ENCODE results near the gene SASH1.

GRCh38 chr6:148593813-148594170, 251.2 kb downstream of the SASH1 start:
- TF ChIP-seq GFI1B (tag by site-specific recombination; IDR thresholded peaks at IDR 0.05) (no peak), SP2 (tag by site-specific recombination; IDR thresholded peaks at IDR 0.05) (no peak), ZNF341 (tag by site-specific recombination; IDR thresholded peaks at IDR 0.05; ENCODE audit: low read depth) (no peak), ZBTB44 (tag by site-specific recombination; IDR thresholded peaks at IDR 0.05) (no peak), ZNF121 (tag by site-specific recombination; IDR thresholded peaks at IDR 0.05) (no peak), TCF7L2 (IDR thresholded peaks at IDR 0.05; ENCODE audit: borderline replicate concordance, low read depth, low read length) (no peak)
- TF ChIP-seq, protein P1, sequence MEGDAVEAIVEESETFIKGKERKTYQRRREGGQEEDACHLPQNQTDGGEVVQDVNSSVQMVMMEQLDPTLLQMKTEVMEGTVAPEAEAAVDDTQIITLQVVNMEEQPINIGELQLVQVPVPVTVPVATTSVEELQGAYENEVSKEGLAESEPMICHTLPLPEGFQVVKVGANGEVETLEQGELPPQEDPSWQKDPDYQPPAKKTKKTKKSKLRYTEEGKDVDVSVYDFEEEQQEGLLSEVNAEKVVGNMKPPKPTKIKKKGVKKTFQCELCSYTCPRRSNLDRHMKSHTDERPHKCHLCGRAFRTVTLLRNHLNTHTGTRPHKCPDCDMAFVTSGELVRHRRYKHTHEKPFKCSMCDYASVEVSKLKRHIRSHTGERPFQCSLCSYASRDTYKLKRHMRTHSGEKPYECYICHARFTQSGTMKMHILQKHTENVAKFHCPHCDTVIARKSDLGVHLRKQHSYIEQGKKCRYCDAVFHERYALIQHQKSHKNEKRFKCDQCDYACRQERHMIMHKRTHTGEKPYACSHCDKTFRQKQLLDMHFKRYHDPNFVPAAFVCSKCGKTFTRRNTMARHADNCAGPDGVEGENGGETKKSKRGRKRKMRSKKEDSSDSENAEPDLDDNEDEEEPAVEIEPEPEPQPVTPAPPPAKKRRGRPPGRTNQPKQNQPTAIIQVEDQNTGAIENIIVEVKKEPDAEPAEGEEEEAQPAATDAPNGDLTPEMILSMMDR (tag by site-specific recombination; IDR thresholded peaks at IDR 0.05) = no peak

Measured in HEK293 (cell line).